ENCODE data around the gene NF2.

NF2 gene

GRCh38 chr22:29673361-29674066 lies 70.1 kb downstream of the NF2 start:
- no peak for DNase-seq

DNA sequence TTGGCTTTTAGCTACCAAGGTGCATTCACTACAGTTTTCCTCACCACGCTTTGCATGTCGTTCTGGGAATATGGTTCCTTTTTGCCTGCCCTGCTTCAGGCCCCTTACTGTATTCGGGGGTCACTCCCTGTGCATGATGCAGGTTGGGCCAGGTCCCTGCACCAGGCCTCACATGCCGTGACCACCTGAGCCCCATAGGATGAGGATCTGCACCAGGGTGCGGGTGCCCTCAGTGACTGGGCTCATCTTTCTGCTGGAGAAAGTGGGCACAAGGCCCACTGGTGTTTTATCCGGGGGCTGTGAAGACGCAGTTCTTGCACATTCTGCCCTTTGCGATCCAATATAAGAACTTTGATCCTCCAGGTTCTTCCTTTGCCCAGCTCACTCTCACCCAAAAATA lies 70.7 kb downstream of the NF2 start:
- no peak for DNase-seq

- no peak for DNase-seq
These were observed 75.9 kb downstream of the NF2 start for GRCh38 chr22:29679316-29679715.

DNA sequence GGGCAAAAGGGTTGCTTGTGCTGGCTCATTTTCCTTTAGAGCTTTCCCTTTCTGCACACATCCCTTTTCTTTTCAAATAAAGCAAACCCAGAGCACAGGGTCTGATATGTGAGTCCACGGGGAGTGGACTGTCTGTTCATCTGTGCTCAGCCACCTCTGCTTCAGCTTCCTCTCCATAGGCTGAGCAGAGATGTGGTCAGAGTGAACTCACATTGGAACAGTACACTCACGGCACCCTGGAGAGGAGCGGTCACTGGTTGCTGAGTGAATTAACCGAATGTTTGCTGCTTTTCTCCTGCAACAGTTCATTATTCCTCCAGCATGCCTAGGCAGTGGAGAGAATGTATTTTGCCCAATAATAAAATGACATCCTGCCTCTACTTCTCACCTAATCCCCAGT lies 80.1 kb downstream of the NF2 start:
- DNase-seq: no peak

- DNase-seq: no peak
These were observed 80.8 kb downstream of the NF2 start for GRCh38 chr22:29684244-29684643.

DNA sequence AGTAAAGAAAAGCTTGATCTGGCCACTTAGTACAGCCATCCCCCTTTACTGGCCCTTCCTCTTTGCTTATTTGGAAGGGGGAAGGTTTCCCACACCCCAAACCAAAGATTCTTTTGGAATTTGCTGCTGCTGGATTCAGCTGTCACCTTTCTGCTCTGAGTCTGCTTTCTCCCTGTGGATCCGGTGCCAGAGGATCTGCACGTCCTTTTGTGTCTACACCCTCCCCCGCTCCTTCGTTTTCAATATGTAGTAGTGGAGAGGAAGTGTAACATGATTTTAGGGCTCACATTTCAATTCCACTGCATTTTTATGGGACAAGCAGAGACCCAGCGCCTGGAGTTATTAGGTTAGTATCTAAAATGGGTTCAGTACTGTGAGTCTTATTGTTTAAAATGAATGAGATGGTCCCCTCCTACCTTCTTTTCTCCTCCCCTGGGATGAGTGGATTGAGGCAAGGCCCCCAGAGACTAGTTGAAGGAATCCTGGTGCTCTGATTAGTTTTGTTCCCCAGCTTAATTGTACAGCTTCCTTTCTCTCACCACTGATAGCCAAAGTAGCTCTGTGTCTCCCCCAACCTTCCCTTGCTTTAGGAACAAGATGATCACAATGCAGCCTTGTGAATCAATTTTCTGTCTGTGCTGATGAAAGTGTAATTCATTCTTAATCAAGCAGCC lies 85.9 kb downstream of the NF2 start:
- DNase-seq: no peak

DNA sequence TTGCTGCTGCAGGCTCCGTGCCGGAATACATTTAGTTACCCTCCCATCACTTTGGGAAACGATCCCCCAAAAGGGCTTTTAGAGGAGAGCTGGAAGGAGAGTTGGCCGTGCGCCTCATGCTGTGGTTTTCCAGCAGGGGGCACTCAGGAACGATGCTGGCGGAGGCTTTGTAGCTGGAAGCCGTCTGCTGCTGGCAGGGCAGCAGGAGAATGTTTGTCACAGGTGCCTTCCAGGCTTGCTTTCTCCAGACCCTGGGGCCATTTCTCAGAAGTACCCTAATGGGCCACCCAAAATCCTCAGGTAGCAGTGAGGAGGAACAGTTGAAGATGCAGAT lies 86.4 kb downstream of the NF2 start:
- DNase-seq: peak; percentile 81

DNA sequence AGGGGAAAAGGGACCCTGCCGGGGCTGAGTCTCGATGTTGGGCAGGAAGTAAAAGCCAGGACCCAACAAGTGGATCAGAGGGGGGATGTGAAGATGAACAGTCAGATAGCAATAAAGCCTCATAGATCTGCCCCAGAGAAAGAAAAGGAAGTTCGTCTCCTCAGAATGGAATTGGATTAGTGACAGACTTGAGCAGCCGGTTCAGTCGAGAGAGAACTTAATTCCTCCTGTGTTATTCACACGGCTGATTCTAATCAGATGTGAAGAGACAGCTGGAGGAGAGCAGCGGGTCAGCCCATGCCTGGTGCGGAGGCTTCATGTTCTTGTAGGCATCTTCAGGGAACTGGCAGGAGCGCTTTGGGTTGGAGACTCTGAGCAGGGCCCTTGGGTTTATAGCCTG lies 87.0 kb downstream of the NF2 start:
- no peak for DNase-seq

DNA sequence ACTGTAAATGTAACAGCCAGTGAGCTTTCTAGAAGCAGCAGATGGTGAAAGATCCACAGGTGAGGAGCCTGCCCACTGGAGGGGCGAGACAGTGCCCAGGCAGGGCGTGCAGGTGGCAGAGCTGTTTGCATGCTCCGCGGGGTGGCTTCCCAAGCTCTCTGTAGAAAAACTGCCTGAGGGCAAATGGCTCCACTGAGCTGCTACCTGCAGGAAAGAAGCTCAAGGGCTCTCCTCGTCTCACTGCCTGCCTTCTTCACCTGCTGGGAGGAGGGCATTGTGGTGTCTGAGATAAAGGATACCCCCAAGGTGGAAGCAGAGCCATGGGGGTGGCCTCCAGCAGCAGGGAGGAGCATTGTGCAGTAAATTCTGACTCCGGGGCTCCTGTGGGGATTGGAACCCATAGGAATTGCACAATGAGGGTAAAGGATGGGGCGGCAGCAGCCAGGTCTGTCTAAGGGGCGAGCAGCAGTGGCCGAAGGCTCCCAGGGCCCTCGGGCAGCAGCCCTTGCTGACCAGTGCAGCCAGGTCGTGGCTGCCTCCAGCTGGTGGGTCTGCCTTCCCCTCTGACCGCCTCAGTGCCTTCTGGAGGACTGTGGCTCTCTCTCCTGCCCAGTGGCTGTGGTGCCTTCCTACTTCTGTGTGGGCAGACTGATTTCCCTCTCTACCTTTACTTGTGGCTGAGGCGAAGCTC lies 88.3 kb downstream of the NF2 start:
- DNase-seq: no peak

GRCh38 chr22:29692327-29692640 lies 88.9 kb downstream of the NF2 start:
- peak; percentile 61 for DNase-seq

- no peak for DNase-seq
These were observed 89.7 kb downstream of the NF2 start for GRCh38 chr22:29693161-29693560.

GRCh38 chr22:29693671-29694070 lies 90.2 kb downstream of the NF2 start:
- no peak for DNase-seq

DNA sequence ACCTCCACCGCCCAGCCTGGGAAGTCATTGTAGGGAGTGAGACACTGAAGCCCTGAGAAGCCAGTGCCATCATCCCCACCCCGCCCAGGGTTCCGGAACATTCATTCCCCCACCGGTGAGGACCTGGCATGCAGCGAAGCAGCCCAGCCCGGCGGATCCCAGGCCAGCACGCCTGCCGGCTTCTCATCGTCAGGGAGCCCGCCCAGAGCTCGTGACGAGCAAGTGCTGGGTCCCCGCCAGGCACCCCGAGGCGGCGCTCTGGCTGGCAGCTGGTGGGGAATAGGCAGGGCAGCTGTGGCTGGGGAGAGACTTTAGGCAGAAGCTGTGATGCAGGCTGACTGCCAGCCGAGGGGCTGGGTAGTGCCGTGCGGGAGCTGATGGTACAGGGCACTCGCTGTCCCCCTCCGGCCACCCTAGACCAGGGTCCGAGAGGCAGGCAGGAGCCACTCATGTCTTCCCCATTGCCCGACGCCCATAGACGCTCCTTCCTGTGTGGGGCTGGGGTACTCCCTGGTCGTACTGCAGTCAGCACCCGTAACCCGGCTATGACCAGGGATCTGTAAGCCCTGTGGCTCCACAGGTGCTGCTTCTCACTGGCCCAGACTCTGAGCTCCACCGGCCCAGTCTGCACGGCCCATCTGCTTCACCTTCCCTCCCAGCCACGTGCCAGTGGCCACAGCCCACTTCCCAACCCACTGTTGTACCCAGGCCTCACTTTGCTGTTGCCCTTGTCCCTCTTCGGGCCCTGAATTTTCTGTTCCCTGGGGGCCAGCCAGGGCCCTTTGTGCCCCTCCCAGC lies 91.9 kb downstream of the NF2 start:
- DNase-seq: no peak

- no peak for DNase-seq
These were observed 94.6 kb downstream of the NF2 start for GRCh38 chr22:29697853-29698598.

DNA sequence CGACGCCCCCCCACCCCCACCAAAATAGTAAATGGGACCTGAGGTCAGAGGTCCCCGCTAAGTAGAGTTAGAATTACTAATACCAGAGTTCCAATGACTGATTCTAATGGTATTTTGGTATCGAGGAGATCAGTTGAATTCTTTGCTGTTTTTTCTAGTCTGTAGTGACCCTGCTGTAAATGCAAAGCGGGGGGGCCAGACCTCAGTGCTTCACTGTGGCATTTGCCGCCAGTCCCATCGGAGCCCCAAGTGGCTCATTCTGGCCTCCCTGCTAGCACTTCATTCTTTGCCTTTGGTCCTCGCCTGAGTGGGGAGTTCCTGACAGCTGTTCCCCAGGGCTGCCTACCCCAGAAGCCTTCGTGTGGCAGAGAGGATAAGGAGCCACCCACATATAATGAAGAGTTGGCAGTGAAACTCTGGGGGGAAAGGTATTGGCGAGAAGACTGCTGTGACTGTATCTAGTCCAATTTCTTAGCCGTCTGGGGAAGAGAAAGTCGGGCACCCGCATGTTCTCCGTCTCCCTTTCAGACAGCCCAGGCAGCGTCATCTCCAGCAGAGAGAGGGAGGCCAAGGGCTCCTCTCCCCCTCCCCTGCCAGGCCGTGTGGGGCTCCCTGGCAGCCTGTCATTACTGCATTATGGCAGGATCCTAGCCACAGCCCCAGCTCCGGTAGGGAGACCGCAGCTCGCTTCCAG lies 96.9 kb downstream of the NF2 start:
- peak; percentile 40 for DNase-seq

- no peak for DNase-seq
These were observed 97.4 kb downstream of the NF2 start for GRCh38 chr22:29700900-29701154.

- peak; percentile 86 for DNase-seq
These were observed 97.9 kb downstream of the NF2 start for GRCh38 chr22:29701155-29701999.

DNA sequence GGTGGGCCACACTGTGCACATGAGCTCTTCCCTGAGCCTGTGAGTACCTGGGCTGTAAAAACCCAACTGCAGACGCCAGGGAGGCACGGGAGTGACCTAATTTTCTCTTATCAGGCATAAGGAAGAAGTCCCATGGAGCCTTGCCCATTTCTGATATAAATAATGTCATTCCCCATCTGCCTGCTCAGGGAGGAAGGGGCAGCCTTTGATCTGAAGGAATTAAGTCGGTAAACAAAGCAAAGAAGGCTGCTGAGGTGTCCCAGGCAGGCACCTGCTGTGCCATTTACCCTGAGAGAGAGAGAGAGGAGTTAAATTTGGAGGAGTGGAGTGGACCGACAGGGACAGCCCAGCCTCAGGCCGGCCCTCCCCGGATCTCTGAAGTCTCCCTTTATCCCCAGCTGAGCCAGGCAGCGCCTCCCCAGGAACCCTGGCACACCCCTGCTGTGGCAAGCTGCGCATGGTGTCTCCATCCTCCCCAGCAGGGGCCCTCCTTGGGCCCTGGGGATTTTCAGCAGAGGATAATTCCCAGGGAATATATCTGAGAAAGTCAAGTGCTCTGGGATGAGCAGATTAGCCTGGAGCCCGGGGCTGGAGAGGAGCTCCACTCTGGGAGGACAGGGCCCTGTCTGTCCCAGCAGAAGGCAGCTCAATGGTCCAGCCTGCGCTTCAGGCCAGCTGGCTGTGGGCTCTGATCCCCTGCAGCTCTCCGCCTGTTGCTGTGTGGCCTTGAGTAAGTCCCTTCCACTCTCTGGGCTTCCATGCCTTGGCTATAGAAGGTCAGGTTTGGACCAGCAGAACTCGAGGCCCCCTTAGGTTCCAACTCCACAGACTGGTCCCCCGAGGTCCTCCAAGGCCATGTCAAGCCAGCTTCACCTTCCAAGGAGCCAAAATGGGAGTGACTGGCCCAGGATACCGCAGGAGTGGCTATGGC lies 98.8 kb downstream of the NF2 start:
- DNase-seq: peak; percentile 72

- DNase-seq: peak; percentile 62
These were observed 99.6 kb downstream of the NF2 start for GRCh38 chr22:29702931-29703501.

DNA sequence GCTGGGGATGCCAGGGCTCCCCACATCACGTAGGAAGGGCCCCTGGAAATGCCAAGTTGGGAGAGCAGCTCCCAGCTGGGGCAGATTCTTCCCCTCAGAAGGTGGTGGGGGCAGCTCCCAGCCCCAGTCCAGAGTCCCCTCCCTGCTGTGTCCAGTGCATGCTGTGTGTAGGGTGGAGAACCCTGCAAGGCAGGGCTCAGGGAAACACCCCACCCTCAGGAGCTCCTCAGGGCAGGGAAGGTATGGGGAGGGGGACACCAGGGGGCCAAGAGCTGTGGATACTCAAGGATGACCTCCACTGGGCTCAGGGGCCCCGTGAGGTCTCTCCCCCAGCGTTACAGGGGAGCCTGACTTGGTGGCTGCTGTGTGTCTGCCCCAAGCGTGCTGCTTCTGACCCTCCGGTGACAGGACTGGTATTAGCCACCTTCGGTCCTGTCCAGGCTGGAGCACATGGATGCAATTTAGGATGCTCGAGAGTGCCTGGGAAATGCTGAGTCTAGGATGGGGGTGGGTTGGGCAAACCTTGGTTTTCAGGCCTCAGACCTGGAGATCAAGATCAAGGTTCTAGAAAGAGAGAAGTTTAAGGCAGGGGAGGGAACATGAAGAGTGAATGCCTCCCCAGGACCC lies 100.2 kb downstream of the NF2 start:
- no peak for DNase-seq
